Heart right ventricle (tissue), 16 donors: ENCODE measurements around the gene PIPOX. TPM values are rescaled to one million over a fixed set of nuclear protein-coding genes. Genes with fewer than 3 reads are reported as not detected.

Experiments
- ATAC-seq, 8 donors: fragments of 200-7000 bp; cut with Tn5 transposase; one replicate each; pipeline ENCODE4 v1.9.1; 2020; ENCODE audit warnings: mild to moderate bottlenecking in 8 of 8, moderate library complexity in 8 of 8, moderate number of reproducible peaks in 1 of 8
- DNase-seq, 2 donors: peaks; one replicate each; pipeline ENCODE4 v3.0.0-alpha.2; 2020
- H3K27ac ChIP-seq, 10 donors: fragments of 200-600 bp; sonication (generic) in 2 of 10; one replicate each; pipeline versions ENCODE4 v1.5.0 to v1.8.0; 2020 to 2022; ENCODE audit warnings: mild to moderate bottlenecking in 3 of 10
- H3K27me3 ChIP-seq, 7 donors: fragments of 200-600 bp; one replicate each; pipeline ENCODE4 v1.8.0; 2021 to 2022; ENCODE audit warnings: mild to moderate bottlenecking in 2 of 7
- H3K36me3 ChIP-seq, 9 donors: fragments of 200-600 bp; sonication (generic) in 1 of 9; one replicate each; pipeline versions ENCODE4 v1.5.0 to v1.8.0; 2020 to 2022; ENCODE audit warnings: mild to moderate bottlenecking in 2 of 9
- H3K4me1 ChIP-seq, 9 donors: fragments of 200-600 bp; sonication (generic) in 1 of 9; one replicate each; pipeline versions ENCODE4 v1.5.0 to v1.8.0; 2020 to 2022; ENCODE audit warnings: mild to moderate bottlenecking in 4 of 9
- H3K4me3 ChIP-seq, 10 donors: fragments of 200-600 bp; sonication (generic) in 2 of 10; one replicate each; pipeline versions ENCODE4 v1.5.0 to v1.8.0; 2020 to 2022; ENCODE audit warnings: mild to moderate bottlenecking in 7 of 10, moderate library complexity in 2 of 10
- H3K9me3 ChIP-seq, 11 donors: fragments of 200-600 bp in 10 of 11; sonication (generic) in 2 of 11; one replicate each; pipeline versions ENCODE4 v1.5.0 to v1.8.0; 2013 to 2022; ENCODE audit warnings: mild to moderate bottlenecking in 2 of 11, control low read depth in 1 of 11, moderate library complexity in 1 of 11
- CTCF ChIP-seq, 9 donors: fragments of 200-600 bp; sonication (generic) in 2 of 9; IDR thresholded peaks; one replicate each; pipeline versions ENCODE4 v1.5.0 to v1.8.0; 2021 to 2022; ENCODE audit warnings: antibody characterized with exemption in 9 of 9, mild to moderate bottlenecking in 5 of 9, moderate library complexity in 1 of 9
- WGBS, 2 donors: extraction: QIAGEN DNeasy Blood & Tissue Kit; methylation state at CpG; one replicate each; pipeline ENCODE4 v1.1.7; 2013; ENCODE audit warnings: inconsistent platforms in 1 of 2; 5-methylcytosine and 5-hydroxymethylcytosine counted together
- intact Hi-C, 10 donors: fragments of 100-400 bp; cut with DNase I; formaldehyde crosslinking; loops; one replicate each; pipeline versions ENCODE4 v1.11.1 to v1.14.2; 2022
- polyA plus RNA-seq, 2 donors: library from polyadenylated mRNA; stranded (reverse); fragments of 200-250 nt; gene quantifications; one replicate each; pipeline ENCODE4 v1.2.3, GENCODE V29; 2013
- total RNA-seq, 10 donors: library from RNA; stranded (reverse); fragmentation: NEBNext Ultra II Directional in 3 of 10; extraction: Animal tissue kit (Norgen Biotek cat#: 25700) in 3 of 10; gene quantifications; one replicate each; pipeline versions ENCODE4 v1.2.1 to v1.2.4, GENCODE V29; 2021 to 2023
- donor health status: Arrhythmogenic right ventricular cardiomyopathy.
- donor health status: ischemic (EF 13 %, LVEDD 7.1; RV severe dilation, severe dysfunction).
- donor health status: healthy with polysubstance abuse.
- donor health status: DM: no; HTN: yes; CAD: no.
- donor health status: DM: no; HTN: no; CAD: no.
- donor health status: ischemic (EF 25% LVEDD 6.9; RV normal size, moderate dysfunction).
- donor health status: ischemic (EF 25% LVEDD 5.7; RV mildly dilated, moderate dysfunction).
- donor health status: healthy.
- donor health status: DM: yes; HTN: yes; CAD: no.
- donor health status: Ischemic cardiomyopathy.
- donor health status: ischemic (EF 35%, LVEDD 5.7; RV mildly dilated, moderate dysfunction).
- donor health status: nonischemic (EF 11% LVEDD 7.7; RV severe dilation, severe dysfunction).
- donor health status: DM: yes; HTN: yes; CAD: no.
- donor health status: PGD.
- donor health status: ischemic (EF 29% LVEDD 5.4; RV normal size, mild dysfunction).
- donor health status: nonischemic (EF 23%, LVEDD 6.1; RV moderate dilation, normal function).

PIPOX gene
- total and polyA plus RNA-seq, 12 donors: 0.12 to 4.1 (median 0.76) TPM; not detected in 2

GRCh38 chr17:29094101-29094708, 51.3 kb downstream of the PIPOX start:
- Histone ChIP-seq H3K27ac (no peak overlapping the region), H3K27me3 (no peaks in the 10 kb centered on the region), H3K36me3 (peaks cover 18 to 100% (median 95%) of the 10 kb centered on the region in 9 donors), H3K4me3 (no peak overlapping the region), H3K9me3 (no peaks in the 10 kb centered on the region), H3K4me1 (peaks cover 0 to 15% (median 0%) of the 10 kb centered on the region in 9 donors)
- no peak for DNase-seq
- TF ChIP-seq CTCF (IDR thresholded peaks at IDR 0.05): no peak
- ATAC-seq: no peak
- intact Hi-C loops: no loop called here
- WGBS, 2 donors: 86 to 90% methylated on average over 11 of the region's 11 CpGs

GRCh38 chr17:29095439-29095838, 52.5 kb downstream of the PIPOX start:
- Histone ChIP-seq H3K36me3 (peaks cover 21 to 100% (median 95%) of the 10 kb centered on the region in 9 donors), H3K4me1 (peaks cover 0 to 11% (median 0%) of the 10 kb centered on the region in 9 donors), H3K27me3 (no peaks in the 10 kb centered on the region), H3K27ac (no peak overlapping the region), H3K4me3 (no peak overlapping the region), H3K9me3 (no peaks in the 10 kb centered on the region)
- no peak for TF ChIP-seq CTCF (IDR thresholded peaks at IDR 0.05)
- ATAC-seq (no peak), DNase-seq (no peak)
- WGBS, 2 donors: 90 to 91% methylated on average over 6 of the region's 6 CpGs
- intact Hi-C loops: no loop called here

- Histone ChIP-seq H3K4me3 (no peak overlapping the region), H3K9me3 (no peaks in the 10 kb centered on the region), H3K27me3 (no peaks in the 10 kb centered on the region), H3K4me1 (peaks cover 0 to 11% (median 0%) of the 10 kb centered on the region in 9 donors), H3K36me3 (peaks cover 15 to 100% (median 96%) of the 10 kb centered on the region in 9 donors), H3K27ac (no peak overlapping the region)
- intact Hi-C loops: no loop called here
- 63 to 80% methylated on average over 6 of the region's 6 CpGs for WGBS, 2 donors
- TF ChIP-seq CTCF (IDR thresholded peaks at IDR 0.05): no peak
- DNase-seq: no peak
- ATAC-seq: no peak
These were observed 53.2 kb downstream of the PIPOX start for GRCh38 chr17:29096094-29096493.

GRCh38 chr17:29099527-29099926, 56.6 kb downstream of the PIPOX start:
- ATAC-seq (no peak), DNase-seq (no peak)
- Histone ChIP-seq H3K27me3 (no peaks in the 10 kb centered on the region), H3K4me3 (no peak overlapping the region), H3K9me3 (no peaks in the 10 kb centered on the region), H3K4me1 (peaks cover 0 to 26% (median 14%) of the 10 kb centered on the region in 9 donors), H3K27ac (no peak overlapping the region), H3K36me3 (peaks cover 9 to 100% (median 80%) of the 10 kb centered on the region in 9 donors)
- TF ChIP-seq CTCF (IDR thresholded peaks at IDR 0.05): no peak
- WGBS, 2 donors: 93 to 94% methylated on average over 5 of the region's 5 CpGs
- intact Hi-C loops: no loop called here
